Mesendoderm (in vitro differentiated cells): ENCODE results near the gene CHFR.
"Not testable (repeated sequence)": the region's sequence is repeated elsewhere in the genome, so short reads cannot be mapped to it uniquely, and the experiment has no call there.

ENCODE experiments used
- DNase-seq: peaks from one replicate; pipeline ENCODE4 v3.0.0; 2013
- H2AK5ac ChIP-seq: 2 replicates; pipeline ENCODE4 v1.6.1; 2013; ENCODE audit warnings: low read length, inconsistent platforms
- H2BK120ac ChIP-seq: 2 replicates; pipeline ENCODE4 v1.6.1; 2013; ENCODE audit warnings: low read depth, mild to moderate bottlenecking, low read length, moderate library complexity, mixed read lengths
- H2BK15ac ChIP-seq: replicated peaks from 2 replicates; pipeline ENCODE4 v1.6.1; 2013; ENCODE audit warnings: low read depth, mild to moderate bottlenecking, moderate library complexity
- H2BK5ac ChIP-seq: 2 replicates; pipeline ENCODE4 v1.6.1; 2013; ENCODE audit warnings: low read length, inconsistent platforms
- H3K18ac ChIP-seq: 2 replicates; pipeline ENCODE4 v1.6.1; 2013; ENCODE audit warnings: mild to moderate bottlenecking, low read length, mixed read lengths
- H3K23ac ChIP-seq: one replicate; pipeline ENCODE4 v1.6.1; 2013; ENCODE audit warnings: low read length
- H3K27ac ChIP-seq: 2 replicates; pipeline ENCODE4 v1.5.1; 2013; ENCODE audit warnings: low read depth, mild to moderate bottlenecking, inconsistent platforms, low read length, moderate library complexity
- H3K27me3 ChIP-seq: 2 replicates; pipeline ENCODE4 v1.6.1; 2013; ENCODE audit warnings: low read length, control low read depth, mild to moderate bottlenecking, inconsistent platforms; ENCODE audit not compliant: insufficient read depth, poor library complexity
- H3K36me3 ChIP-seq: 2 replicates; pipeline ENCODE4 v1.6.1; 2013; ENCODE audit warnings: low read length, inconsistent platforms; ENCODE audit not compliant: control insufficient read depth, insufficient read depth
- H3K4ac ChIP-seq: one replicate; pipeline ENCODE4 v1.6.1; 2013; ENCODE audit warnings: low read depth, mild to moderate bottlenecking, low read length, moderate library complexity
- H3K4me1 ChIP-seq: 2 replicates; pipeline ENCODE4 v1.6.1; 2013; ENCODE audit warnings: low read depth, low read length, inconsistent platforms; ENCODE audit not compliant: control insufficient read depth
- H3K4me2 ChIP-seq: 2 replicates; pipeline ENCODE4 v1.6.1; 2013; ENCODE audit warnings: low read length
- H3K4me3 ChIP-seq: 2 replicates; pipeline ENCODE4 v1.5.1; 2013; ENCODE audit warnings: mild to moderate bottlenecking, low read length
- H3K56ac ChIP-seq: one replicate; pipeline ENCODE4 v1.6.1; 2013; ENCODE audit warnings: low read length
- H3K79me1 ChIP-seq: 2 replicates; pipeline ENCODE4 v1.6.1; 2013; ENCODE audit warnings: low read length, inconsistent platforms
- H3K79me2 ChIP-seq: 2 replicates; pipeline ENCODE4 v1.6.1; 2013; ENCODE audit warnings: mild to moderate bottlenecking, low read length; ENCODE audit not compliant: control insufficient read depth, insufficient read depth
- H3K9ac ChIP-seq: 2 replicates; pipeline ENCODE4 v1.6.1; 2013; ENCODE audit warnings: low read length, inconsistent platforms
- H4K5ac ChIP-seq: one replicate; pipeline ENCODE4 v1.6.1; 2013; ENCODE audit warnings: low read length
- H4K8ac ChIP-seq: one replicate; pipeline ENCODE4 v1.6.1; 2013; ENCODE audit warnings: low read depth, mild to moderate bottlenecking, control low read depth, low read length, moderate library complexity
- WGBS: extraction: QIAGEN DNeasy Blood & Tissue Kit; methylation state at CpG from one replicate; pipeline ENCODE4 v1.1.7; 2013; ENCODE audit warnings: low lambda C conversion rate, missing lambda C conversion rate; ENCODE audit not compliant: insufficient coverage; ENCODE audit errors: extremely low coverage; 5-methylcytosine and 5-hydroxymethylcytosine counted together

The CHFR gene

DNA sequence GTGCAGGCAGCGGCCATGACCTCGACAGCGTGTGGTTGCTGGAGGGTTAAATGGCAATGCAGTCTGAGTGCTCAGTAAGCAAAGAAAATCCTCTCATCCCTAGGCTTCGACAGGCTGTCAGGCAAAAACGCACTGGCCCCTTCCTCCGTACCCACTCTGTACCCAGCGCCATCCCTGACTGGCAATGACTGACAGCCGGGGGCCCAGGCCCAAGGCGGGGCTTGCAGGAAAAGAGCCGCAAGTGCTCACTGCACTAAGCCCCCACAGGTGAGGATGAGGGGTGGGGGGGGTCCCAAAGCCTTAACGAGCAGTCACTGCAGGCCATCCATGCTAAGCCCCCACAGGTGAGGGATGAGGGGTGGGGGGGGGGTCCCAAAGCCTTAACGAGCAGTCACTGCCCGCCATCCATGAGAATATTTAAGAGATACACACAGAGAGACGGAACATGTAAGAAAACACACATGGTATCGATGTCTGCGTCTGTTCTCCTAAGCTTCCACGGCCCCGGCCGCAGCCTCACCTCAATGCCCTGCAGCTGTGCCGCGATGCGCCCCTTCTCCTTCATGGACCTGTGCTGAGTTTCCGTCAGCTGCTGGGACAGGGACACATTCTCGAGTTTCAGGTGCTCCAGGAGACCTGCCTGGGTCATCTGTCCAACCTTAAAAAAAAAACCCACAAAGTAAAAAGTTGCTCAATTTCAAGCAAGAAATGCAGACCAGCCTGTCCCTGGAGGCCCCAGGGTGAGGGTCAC lies 89.4 kb downstream of the CHFR start:
- no peak for DNase-seq
- WGBS: no CpG with 5 or more reads among the region's 24 CpGs
- H4K5ac ChIP-seq: no peak overlapping the region
- no peak overlapping the region for H2BK5ac ChIP-seq
- no peak overlapping the region for H3K27ac ChIP-seq
- no peak overlapping the region for H3K9ac ChIP-seq
- no peak overlapping the region for H3K56ac ChIP-seq
- peaks cover 26% of the 10 kb centered on the region for H3K36me3 ChIP-seq
- H3K79me2 ChIP-seq: no peaks in the 10 kb centered on the region
- H3K23ac ChIP-seq: no peak overlapping the region
- H3K79me1 ChIP-seq: no peaks in the 10 kb centered on the region
- H4K8ac ChIP-seq: no peak overlapping the region
- H2BK120ac ChIP-seq: no peak overlapping the region
- H3K4me2 ChIP-seq: no peak overlapping the region
- no peak overlapping the region for H3K4ac ChIP-seq
- H3K27me3 ChIP-seq: no peaks in the 10 kb centered on the region
- H2BK15ac ChIP-seq: no peak overlapping the region
- H3K4me1 ChIP-seq: no peaks in the 10 kb centered on the region
- no peak overlapping the region for H3K4me3 ChIP-seq
- no peak overlapping the region for H3K18ac ChIP-seq
- no peak overlapping the region for H2AK5ac ChIP-seq

DNA sequence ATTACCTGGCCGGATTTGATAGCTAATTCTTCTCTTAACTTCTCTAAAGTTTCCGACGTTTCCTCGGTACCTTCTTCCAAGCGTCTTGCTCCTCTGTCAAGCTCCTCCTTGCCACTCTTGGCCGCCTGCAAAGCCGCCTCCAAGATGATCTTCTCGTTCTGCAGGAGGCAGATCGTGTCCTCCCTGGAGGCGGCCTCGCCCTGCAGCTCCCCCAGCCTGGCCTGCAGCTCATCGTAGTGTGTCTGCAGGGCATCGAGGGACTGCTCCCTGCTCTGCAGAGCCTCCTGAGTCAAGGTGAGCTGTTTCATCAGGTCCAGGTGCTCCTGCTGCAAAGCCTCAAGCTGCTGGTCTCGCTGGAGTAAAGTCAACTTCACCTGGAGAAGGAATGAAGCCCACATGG lies 91.6 kb downstream of the CHFR start:
- no peaks in the 10 kb centered on the region for H3K79me1 ChIP-seq
- H3K4me1 ChIP-seq: no peaks in the 10 kb centered on the region
- no peak overlapping the region for H4K5ac ChIP-seq
- no peak overlapping the region for H3K9ac ChIP-seq
- H3K56ac ChIP-seq: no peak overlapping the region
- H3K4me2 ChIP-seq: no peak overlapping the region
- no peaks in the 10 kb centered on the region for H3K79me2 ChIP-seq
- no peak overlapping the region for H3K18ac ChIP-seq
- H2BK15ac ChIP-seq: no peak overlapping the region
- H3K4me3 ChIP-seq: no peak overlapping the region
- no peaks in the 10 kb centered on the region for H3K27me3 ChIP-seq
- no peak overlapping the region for H3K27ac ChIP-seq
- H3K23ac ChIP-seq: no peak overlapping the region
- H2BK5ac ChIP-seq: no peak overlapping the region
- no peak overlapping the region for H3K4ac ChIP-seq
- H4K8ac ChIP-seq: no peak overlapping the region
- DNase-seq: no peak
- no peak overlapping the region for H2BK120ac ChIP-seq
- H3K36me3 ChIP-seq: peaks cover 20% of the 10 kb centered on the region
- WGBS: no CpG with 5 or more reads among the region's 14 CpGs
- no peak overlapping the region for H2AK5ac ChIP-seq

DNA sequence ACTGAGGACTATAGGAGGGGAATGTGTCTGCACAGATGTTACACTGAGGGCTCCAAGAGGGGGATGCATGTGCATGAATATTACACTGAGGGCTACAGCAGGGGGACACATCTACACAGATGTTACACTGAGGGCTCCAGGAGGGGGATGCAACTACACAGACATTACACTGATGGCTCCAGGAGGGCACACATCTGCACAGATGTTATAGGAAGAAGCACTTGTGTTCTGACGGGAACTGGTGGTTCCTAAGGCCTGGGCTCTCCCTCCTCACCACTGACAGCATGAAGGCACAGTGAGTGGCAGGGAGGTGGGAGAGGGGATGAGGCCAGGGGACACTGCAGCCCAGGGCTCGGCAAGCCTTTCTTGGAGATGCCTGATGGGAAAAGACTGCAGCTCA lies 95.5 kb downstream of the CHFR start:
- not testable (repeated sequence) for H3K18ac ChIP-seq, H4K5ac ChIP-seq, H2BK5ac ChIP-seq, H3K4ac ChIP-seq, H2BK120ac ChIP-seq, H3K4me3 ChIP-seq, H3K4me1 ChIP-seq, H3K79me1 ChIP-seq, H4K8ac ChIP-seq, H3K56ac ChIP-seq, H3K23ac ChIP-seq, H3K9ac ChIP-seq, H3K4me2 ChIP-seq, H2BK15ac ChIP-seq, H2AK5ac ChIP-seq, DNase-seq, H3K79me2 ChIP-seq, H3K27ac ChIP-seq, H3K27me3 ChIP-seq
- WGBS: no CpG with 5 or more reads among the region's 2 CpGs
- H3K36me3 ChIP-seq: peaks cover 15% of the 10 kb centered on the region

DNA sequence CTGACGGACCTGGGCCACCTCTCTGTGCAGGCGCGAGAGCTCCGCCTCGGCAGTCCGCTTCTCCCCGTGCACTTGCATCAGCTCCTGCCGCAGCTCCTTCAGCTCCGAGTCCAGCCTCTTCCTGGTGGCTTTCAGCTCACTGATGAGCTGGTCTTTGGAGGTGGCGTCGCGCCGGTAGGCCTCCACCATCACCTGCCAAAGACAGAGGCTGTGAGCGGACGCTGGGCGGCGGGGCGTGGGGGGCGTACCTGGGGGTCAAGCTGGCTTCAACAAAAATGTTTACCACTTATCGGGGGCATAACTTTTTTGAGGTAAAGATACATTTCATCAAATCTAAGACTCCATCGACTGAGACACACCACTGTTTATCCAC lies 98.3 kb downstream of the CHFR start:
- peaks cover 3% of the 10 kb centered on the region for H3K79me1 ChIP-seq
- H3K4me3 ChIP-seq: no peak overlapping the region
- no peak overlapping the region for H3K18ac ChIP-seq
- no peak overlapping the region for H2BK5ac ChIP-seq
- H3K27me3 ChIP-seq: no peaks in the 10 kb centered on the region
- no peak overlapping the region for H3K23ac ChIP-seq
- H3K4ac ChIP-seq: no peak overlapping the region
- no peak overlapping the region for H2AK5ac ChIP-seq
- H4K8ac ChIP-seq: no peak overlapping the region
- no peak overlapping the region for H3K27ac ChIP-seq
- H2BK120ac ChIP-seq: no peak overlapping the region
- no peak overlapping the region for H3K4me2 ChIP-seq
- H3K79me2 ChIP-seq: no peaks in the 10 kb centered on the region
- peaks cover 19% of the 10 kb centered on the region for H3K36me3 ChIP-seq
- no peak overlapping the region for H3K9ac ChIP-seq
- H3K56ac ChIP-seq: no peak overlapping the region
- no CpG with 5 or more reads among the region's 21 CpGs for WGBS
- H4K5ac ChIP-seq: no peak overlapping the region
- no peak for DNase-seq
- no peaks in the 10 kb centered on the region for H3K4me1 ChIP-seq
- H2BK15ac ChIP-seq: no peak overlapping the region

DNA sequence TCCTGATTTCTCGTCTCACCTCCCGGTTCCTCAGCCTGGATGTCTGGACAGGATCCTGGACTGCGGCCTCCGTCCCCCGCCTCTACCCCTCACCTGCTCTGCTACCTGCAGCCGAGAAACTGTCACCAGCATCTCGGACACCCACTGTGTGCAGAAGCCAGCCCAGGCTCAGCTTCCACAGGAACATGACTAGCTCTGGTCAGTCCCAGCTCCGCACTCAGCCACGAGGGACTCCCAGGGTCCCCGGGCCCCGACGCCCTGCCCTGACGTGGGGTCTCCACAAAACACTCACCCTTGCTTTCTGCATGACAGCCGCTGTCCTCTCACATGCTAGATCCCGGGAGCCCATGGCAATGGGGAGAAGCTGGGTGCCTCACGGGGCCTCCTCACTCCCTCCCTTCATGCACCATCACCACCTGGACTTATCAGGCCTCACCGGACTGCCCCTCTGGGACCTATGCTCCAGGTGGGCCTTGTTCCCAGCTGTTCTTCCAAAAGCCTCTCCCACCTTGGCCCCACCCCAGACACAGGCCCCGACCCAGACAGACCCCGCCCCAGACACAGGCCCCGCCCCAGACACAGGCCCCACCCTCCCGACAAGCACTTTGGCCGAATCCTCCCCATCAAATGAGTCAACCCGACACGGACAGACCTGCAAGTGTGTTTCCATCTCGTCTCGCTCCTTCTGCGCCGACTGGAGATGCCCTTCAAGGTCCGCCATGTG lies 98.9 kb downstream of the CHFR start:
- H2BK120ac ChIP-seq: no peak overlapping the region
- H2BK15ac ChIP-seq: no peak overlapping the region
- H4K5ac ChIP-seq: no peak overlapping the region
- no peak overlapping the region for H2AK5ac ChIP-seq
- H2BK5ac ChIP-seq: no peak overlapping the region
- no peak overlapping the region for H3K4me2 ChIP-seq
- no CpG with 5 or more reads among the region's 29 CpGs for WGBS
- H3K27ac ChIP-seq: no peak overlapping the region
- H3K79me2 ChIP-seq: no peaks in the 10 kb centered on the region
- no peak overlapping the region for H3K23ac ChIP-seq
- no peak overlapping the region for H3K56ac ChIP-seq
- no peak overlapping the region for H3K9ac ChIP-seq
- H3K18ac ChIP-seq: no peak overlapping the region
- no peak for DNase-seq
- H3K36me3 ChIP-seq: peaks cover 23% of the 10 kb centered on the region
- no peak overlapping the region for H4K8ac ChIP-seq
- H3K4ac ChIP-seq: no peak overlapping the region
- H3K4me3 ChIP-seq: no peak overlapping the region
- H3K4me1 ChIP-seq: no peaks in the 10 kb centered on the region
- H3K27me3 ChIP-seq: no peaks in the 10 kb centered on the region
- peaks cover 3% of the 10 kb centered on the region for H3K79me1 ChIP-seq
